CD4-positive, alpha-beta T cell treated with Interleukin-17A for 1 hour (primary cell): ENCODE data around the gene AHRR.
"Not testable (repeated sequence)": the region's sequence is repeated elsewhere in the genome, so short reads cannot be mapped to it uniquely, and the experiment has no call there.

Experiments
- DNase-seq: peaks from one replicate; pipeline ENCODE4 v3.0.0-alpha.2; 2020

AHRR gene

DNA sequence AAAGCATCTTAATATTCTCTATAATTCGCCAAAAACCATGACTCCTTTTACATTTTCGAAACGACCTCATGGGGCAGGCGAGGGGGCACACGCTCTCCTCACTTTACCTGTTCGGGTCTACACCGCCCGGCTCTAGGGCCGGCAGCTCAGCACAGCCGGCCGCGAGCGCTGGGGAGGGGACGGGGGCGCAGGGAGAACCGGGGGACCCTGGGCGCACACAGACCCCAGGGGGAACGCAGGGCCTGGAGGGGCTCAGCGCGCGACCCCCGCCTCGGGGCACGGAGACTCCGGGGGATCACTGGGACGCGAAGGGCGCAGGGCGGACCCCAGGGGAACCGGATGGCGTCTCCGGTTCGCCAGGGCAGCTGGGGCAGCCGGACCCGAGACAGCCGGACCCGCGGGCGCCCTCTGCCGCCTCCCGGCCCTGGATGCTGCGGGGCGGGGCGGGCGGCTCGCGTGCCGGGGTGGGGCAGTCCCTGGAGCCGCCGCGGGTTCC is at the start of gene AHRR:
Gene AHRR, plus strand, starts transcription at position 485 of the 496 bp plus-strand sequence. CDS start 22,189 bp downstream, outside the sequence.
- no peak for DNase-seq

DNA sequence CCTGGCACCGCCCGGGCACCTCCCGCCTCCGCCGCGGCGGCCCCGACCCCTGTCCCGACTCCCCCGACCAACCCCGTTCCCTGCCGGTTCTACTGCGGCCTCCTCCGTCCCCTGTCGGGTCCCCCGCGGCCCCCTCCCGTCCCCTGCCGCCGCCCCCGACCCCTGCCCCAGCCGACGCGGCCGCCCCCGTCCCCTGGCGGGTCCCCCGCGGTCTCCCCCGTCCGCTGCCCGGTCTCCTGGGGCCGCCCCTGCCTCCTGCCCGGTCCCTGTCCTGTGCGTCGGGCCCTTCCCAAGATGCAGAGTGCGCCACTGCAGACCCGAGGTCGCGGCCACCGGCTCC is 49.7 kb upstream of the AHRR start:
- peak; percentile 11 for DNase-seq

DNA sequence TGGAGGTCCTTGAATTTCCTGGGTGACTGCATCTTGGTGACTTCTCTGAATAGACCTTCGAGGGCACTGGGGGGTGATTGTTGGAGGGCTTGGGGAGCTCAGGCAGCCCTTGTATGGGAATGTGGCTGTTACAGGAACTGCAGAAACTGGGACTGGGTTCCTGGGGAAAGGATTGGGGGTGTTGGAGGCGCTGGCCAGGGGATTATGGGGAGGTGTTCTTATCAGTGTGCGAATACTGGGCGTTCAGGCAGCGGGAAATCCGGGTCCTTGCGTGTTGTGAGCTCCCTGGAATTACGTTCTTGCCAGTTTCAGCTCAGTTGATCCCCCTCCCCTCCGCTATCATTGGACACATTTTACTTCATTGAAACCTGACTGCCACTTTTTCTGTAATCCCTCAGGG is 48.4 kb upstream of the AHRR start:
- not testable (repeated sequence) for DNase-seq

DNA sequence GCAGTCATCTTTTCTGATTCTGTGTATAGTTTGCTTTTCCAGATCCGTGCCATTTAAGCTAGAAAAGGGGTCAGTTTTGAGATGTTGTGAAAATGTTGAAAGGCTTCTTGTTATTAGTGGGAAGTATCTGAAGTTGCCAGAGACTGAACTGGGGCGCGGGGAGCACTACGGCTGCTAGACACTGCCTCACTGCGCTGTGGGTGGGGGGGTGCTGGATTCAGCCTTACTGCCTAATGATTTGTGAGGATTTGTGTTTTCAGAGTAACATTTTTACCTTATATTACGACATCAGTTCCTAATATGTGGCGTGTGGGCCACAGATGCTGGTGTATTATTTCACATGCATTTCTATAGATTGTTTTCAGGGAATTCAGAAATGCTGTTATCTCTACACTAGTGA is 48.0 kb upstream of the AHRR start:
- not testable (repeated sequence) for DNase-seq

DNA sequence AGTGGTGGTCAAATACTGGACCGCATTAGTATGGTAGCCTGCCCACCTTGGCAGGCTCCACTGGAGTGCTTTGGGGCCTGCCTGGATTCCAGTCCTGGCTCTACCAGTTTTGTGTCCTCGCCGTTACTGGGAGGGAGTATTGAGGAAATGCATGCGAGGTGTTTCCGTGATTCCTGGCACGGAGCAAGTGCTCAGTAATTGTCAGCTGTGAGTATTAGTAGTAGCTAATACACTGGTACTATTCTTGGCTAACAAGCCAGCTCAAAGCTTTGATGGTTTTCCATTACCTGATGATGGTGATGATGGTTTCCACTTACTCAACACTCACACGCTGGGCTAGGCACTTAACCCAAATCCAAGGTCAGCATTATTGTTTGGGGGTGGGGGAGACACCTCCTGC is 47.2 kb upstream of the AHRR start:
- DNase-seq: not testable (repeated sequence)

DNA sequence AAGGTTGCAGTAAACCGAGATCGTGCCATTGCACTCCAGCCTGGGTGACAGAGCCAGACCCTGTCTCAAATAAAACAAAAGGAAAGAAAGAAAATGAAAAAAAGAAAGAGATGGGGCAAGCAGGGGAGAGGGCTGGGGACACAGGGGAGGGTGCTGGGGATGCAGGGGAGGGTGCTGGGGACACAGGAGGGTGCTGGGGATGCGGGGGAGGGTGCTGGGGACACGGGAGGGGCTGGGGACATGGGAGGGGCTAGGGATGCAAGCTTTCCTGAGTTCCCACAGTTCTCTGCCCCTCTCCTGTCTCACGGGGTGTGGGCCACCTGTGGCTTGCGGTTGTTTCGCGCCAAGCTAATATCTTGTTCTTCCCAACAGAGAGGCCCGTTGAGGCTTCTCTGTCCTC is 42.9 kb upstream of the AHRR start:
- no peak for DNase-seq

DNA sequence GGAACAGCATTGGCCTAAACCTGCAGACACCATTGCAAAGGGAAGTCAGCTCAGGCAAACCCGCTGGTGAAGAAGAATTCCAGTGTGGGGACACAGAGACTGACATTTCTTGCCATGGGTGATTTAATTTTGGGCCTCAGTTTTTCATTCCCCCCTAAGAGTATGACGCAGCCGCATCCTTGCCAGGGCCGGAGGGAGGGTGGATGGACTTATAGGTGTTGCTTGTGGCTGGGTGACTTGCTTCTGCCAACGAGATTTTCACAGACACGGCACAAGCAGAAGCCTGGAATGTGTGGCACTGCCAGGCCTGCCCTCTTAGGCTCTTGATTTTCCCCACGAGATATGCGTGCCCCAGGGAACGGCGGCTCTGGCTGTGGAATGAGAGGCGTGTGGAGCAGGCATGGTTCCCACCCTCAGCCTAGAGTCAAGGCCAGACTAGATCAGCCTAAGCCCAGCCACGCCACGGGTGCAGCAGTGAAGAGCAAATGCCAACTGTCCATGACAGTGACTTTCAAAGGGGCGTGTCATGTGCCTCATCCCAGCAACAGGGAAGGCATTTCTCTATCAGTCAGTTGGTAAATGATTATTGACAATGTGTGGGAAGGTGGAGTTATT is 42.4 kb upstream of the AHRR start:
- DNase-seq: not testable (repeated sequence)

DNA sequence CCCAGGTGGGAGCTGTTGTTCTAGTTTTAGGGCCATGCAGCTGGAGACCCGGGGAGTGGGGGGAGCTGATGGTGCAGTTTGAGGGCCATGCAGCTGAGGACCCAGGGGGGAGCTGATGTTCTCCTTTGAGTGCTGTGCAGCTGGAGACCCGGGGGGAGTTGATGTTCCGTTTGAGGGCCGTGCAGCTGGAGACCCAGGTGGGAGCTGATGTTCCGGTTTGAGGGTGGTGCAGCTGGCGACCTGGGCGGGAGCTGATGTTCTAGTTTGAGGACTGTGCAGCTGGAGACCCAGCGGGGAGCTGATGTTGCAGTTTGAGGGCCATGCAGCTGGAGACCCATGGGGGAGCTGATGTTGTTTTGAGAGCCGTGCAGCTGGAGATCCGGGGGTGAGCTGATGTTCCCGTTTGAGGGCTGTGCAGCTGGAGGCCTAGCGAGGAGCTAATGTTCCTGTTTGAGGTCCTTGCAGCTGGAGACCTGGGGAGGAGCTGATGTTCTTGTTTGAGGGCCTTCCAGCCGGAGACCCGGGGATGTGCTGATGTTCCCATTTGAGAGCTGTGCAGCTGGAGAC is 35.4 kb upstream of the AHRR start:
- DNase-seq: no peak

DNA sequence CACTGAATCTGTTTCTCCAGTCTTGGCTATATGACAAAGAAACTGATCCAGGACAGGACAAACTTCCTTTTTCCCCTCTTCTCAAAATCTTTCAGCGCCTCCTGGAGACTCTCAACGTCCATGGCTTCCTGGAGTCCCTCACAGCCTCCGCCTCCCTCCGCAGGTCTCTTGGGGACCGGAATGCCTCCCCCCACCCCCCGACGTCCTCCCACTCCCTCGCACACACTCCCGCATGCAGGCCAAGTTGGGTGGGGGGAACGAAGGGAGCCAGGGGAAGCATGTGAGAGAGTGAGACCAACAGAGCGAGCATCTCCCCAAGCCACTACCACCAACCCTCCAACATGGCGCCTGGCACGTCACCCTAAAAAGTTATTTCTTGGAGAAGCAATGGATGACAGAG is 31.3 kb upstream of the AHRR start:
- not testable (repeated sequence) for DNase-seq

DNA sequence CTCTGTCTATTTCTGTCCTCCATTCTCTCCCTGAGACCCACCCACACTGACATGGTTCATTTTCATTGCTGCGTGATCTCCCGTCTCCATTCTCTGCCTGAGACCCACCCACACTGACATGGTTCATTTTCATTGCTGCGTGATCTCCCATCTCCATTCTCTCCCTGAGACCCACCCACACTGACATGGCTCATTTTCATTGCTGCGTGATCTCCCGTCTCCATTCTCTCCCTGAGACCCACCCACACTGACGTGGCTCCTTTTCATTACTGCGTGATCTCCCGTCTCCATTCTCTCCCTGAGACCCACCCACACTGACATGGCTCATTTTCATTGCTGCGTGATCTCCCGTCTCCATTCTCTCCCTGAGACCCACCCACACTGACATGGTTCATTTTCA is 30.2 kb upstream of the AHRR start:
- not testable (repeated sequence) for DNase-seq

DNA sequence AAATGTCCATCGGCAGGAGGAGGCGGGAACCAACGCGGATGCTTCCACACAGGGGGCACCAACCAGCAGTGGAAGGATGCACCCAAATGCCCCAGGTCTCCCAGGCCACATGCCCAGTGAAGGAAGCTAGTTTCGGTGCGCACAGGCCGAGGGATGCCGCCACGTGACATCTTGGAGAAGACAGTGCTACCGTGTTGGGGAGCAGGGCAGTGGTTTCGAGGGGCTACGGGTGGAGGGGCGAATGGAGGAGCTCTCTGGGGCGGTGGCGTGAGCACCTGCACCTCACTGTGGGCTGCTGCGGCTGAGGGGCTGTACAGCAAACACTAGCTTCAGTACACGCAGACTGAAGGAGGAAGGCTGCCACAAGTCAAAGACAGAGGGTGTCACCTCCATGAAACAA is 26.7 kb upstream of the AHRR start:
- DNase-seq: not testable (repeated sequence)

DNA sequence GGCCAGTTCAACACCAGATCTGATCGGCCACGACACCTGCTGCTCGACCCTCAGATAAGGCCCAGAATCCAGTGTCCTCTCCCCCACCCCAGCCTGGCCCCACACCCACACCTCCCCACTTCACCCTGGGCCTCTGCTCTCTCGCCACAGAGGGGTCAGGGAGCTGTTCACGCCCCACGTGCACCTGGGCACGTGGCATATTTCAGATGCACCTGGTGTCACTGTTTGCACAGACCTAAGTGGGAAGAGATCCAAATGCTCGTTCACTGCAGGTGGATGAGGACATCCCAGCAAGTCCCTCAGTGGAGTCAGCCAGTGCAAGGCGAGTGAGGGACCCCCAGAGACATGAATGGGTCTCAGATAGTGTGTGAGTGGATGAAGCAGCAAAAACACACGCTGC is 25.3 kb upstream of the AHRR start:
- DNase-seq: not testable (repeated sequence)

DNA sequence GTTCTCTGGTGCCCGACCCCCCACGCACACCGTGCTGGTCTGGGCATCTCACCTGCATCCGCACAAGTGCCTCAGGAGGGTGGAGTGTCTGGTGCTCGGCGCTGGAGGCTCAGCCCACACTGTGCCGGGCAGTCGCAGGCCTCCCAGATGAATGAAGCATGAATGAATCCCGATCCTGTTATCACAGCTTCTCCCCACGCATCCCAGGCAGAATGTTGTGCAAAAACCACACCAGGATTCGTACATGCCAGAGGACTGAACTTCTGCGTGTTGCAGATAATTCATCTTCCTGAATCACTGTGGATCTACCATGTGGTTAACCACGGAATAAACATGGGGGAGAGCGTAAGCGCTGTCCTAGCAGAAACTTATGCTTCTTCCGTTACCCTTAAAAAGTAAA is 24.6 kb upstream of the AHRR start:
- peak; percentile 25 for DNase-seq

DNA sequence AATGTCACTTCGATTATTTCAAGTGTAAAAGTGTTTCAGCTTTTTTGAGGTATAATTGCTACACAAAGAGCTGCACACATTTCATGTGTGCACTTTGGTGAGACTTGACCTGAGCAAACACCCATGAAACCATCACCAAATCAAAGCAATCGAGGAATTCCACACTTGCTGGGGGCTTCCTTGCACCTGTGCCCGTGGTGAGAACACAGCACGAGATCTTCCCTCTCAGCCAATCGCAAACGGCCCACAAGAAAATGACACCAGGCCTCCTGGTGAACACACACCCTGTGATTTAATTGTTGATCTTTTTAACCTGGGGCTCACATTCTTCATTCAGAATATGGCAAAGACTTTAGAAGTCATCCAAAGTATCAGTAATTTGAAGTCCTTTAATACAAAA is 24.1 kb upstream of the AHRR start:
- not testable (repeated sequence) for DNase-seq

DNA sequence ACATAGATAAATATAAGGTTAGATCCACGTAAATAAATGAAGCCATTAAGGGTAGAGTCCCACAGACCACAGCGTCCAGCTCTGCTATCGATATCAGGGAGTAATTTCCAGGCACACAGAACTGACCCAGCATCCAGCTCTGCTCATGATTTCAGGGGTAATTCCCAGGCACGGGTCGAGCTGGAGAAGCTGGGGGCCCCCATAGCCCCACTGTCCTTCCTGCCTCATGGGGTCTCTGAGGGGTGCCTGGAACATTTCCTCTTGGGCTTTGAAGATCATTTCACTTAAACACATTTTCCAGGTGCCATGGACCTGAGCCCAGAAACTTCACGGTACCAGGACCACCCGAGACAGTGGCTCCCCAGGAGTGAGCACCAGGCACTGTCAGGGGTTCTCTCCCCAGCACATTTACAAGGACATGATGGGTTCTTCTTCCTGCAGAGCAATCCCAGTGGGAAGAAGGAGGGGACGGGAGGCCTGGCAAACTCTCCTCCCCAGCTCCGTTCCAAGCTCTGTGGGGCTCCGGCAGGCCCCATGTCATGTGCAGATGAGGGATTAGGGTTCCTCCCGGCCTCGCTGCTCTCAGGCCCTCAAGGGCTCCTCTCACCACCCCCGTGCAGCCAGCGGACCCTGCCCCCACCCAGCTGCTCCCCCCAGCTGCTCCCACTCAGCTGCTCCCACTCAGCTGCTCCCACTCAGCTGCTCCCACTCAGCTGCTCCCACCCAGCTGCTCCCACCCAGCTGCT is 23.4 kb upstream of the AHRR start:
- DNase-seq: not testable (repeated sequence)

DNA sequence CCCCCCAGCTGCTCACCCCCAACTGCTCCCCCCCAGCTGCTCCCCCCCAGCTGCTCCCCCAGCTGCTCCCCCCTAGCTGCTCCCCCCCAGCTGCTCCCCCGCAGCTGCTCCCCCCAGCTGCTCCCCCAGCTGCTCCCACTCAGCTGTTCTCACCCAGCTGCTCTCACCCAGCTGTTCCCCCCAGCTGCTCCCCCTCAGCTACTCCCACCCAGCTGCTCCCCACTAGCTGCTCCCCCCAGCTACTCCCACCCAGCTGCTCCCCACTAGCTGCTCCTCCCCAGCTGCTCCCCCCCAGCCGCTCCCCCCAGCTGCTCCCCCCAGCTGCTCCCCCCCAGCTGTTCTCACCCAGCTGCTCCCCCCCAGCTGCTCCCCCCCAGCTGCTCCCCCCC is 22.8 kb upstream of the AHRR start:
- no peak for DNase-seq

DNA sequence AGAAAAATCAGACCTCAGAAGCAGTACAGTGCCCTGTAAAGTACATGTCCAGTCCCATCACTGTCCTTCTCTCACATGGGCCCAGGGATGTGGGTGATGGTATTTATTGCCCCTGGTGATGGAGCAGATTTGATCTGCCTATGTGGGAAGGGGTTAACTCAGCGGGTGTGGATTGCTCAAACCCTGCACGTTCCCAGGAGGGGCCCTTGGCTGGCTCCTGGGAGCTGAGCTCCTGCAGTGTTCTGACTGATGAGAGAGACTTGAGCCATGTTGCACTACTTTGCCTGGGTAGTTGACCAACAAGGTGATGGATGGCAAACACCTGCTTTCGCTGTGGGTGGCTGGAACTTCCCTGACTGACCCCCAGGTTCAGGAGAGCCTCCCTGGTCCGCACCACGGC is 21.6 kb upstream of the AHRR start:
- DNase-seq: not testable (repeated sequence)

DNA sequence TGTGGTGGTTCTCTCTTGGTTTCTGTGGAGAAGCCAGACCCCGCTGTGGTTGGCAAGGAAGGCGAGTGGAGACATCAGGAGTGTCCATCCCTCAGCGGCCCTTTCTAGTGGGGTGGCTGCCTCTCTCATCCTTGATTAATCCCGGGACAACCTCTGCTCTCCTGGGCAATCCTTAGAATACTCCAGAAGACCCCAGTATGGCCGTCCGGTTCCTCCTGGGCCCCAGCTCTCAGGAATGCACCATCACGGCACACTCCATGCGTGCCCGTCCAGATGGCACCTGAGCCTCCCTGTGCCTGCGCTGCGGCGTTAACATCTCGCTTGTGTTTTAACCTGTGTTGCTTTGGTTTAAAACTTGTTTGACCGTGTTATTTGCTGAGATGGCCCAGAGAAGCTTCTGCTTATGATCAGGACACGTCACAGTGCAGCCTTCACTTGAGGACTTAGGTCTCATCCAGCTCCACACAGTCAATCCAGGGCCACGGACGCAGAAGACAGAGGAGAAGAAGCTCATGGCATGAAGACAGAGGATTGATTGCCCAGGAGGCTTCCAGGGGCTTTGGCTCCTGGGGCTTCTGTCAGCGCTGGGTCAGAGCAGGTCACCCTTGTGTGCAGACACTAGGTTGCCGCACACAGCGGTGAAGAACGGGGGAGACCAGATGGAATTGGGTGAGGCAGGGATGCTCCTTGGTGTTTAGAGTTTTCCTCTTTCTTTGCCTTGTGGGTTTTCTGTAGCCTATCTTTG is 20.7 kb upstream of the AHRR start:
- not testable (repeated sequence) for DNase-seq

DNA sequence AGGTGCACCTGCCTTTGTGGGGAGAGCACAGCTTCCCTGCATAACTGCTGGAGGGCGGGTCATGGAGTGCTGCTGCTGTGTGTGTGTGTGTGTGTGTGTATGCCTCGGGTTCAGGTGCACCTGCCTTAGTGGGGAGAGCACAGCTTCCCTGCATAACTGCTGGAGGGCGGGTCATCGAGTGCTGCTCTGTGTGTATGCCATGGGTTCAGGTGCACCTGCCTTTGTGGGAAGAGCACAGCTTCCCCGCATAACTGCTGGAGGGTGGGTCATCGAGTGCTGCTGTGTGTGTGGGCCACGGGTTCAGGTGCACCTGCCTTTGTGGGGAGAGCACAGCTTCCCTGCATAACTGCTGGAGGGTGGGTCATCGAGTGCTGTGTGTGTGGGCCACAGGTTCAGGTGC is 19.1 kb upstream of the AHRR start:
- DNase-seq: not testable (repeated sequence)

DNA sequence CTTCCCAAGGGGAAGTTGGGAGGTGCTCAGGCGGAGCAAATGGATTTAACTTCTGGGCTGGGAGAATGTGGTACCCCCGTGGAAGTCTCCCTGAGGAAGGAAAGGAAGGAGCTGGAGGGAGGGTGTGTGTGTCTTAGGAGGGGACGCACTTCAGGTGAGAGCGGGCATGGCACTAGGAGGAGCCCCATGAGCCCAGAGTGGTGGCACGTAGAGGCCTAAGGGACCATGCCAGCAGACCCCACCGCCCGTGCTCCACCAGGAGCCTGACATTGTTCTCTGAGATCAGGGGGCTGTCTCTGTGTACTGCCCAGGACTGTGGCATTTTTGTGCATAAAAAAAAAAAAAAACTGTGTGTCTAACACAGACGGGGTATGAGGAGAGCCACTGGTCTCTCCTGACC is 18.5 kb upstream of the AHRR start:
- no peak for DNase-seq

DNA sequence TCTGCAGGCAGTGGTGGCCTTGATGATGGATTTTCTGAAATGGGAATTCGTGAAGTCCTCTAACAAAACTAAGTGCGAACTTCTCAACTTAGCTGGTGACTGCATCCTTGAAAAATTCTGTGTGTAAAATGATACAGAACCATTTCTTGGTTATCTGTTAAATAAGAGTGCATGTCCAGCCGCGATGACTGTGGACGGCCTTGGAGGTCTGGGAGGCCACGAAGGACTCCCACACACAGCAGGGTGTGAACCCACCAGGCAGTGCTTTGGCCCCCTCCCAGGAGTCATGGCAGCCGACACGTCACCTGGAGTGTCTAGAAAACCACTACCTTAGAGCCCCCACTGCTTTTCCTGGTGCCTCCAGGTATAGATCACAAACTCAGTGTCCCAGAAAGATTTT is 17.8 kb upstream of the AHRR start:
- not testable (repeated sequence) for DNase-seq

DNA sequence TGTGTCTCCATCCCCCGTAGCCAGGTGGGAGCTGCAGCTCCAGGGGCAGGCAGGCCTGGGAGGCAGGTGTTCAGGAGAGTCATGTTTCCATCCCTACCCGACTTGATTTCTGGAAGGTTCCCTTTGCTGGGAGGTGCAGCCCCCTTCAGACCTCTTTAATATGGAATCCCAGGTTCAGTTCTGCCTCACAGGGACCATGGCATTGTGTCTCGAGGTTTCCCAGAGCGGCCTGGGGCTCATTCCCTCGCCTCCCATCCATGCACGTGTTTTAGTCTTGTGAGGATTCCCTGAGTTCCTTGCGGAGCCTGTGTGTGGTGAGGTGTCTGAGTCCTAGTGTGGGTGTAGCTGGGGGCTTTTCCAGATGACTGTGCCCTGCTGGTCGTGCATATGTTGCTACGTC is 16.5 kb upstream of the AHRR start:
- no peak for DNase-seq

DNA sequence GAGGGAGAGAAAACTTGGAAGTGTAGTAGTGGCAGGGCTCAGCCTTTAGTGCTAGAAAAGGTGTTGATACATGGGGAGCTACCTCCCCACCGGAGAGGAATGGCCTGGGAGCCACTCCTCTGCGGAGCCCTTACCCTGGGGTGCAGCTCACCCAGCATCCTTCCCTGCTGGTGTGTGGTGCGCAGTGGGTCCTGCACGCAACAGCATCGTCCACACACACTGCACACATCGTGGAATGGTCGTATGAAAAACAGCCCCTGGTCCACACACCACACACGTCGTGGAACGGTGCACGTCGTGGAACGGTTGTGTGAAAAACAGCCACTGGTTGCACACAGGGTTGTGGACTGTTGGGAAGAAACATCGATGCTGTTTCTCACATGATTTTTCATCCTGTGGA is 16.1 kb upstream of the AHRR start:
- DNase-seq: no peak
